Liver (tissue), 3 donors: ENCODE measurements around the gene LILRB2.
"Not testable (repeated sequence)": the region's sequence is repeated elsewhere in the genome, so short reads cannot be mapped to it uniquely, and the experiment has no call there.

Experiments used
- EGR1 ChIP-seq, 2 donors: IDR thresholded peaks; 2 replicates each; pipeline ENCODE4 v1.6.1; 2016 to 2018; ENCODE audit warnings: antibody characterized with exemption in 2 of 2, low read depth in 2 of 2
- FOXA2 ChIP-seq: IDR thresholded peaks from 2 replicates; pipeline ENCODE4 v1.6.1; 2016; ENCODE audit warnings: antibody characterized with exemption
- GABPA ChIP-seq, 2 donors: IDR thresholded peaks in 1 of 2; conservative IDR thresholded peaks in 1 of 2; 2 replicates each; pipeline ENCODE4 v1.6.1; 2016; ENCODE audit warnings: antibody characterized with exemption in 2 of 2, mild to moderate bottlenecking in 1 of 2, moderate library complexity in 1 of 2
- HNF4A ChIP-seq, 2 donors: conservative IDR thresholded peaks; 2 replicates each; pipeline ENCODE4 v1.6.1; 2016; ENCODE audit warnings: antibody characterized with exemption in 2 of 2, mild to moderate bottlenecking in 2 of 2
- HNF4G ChIP-seq: IDR thresholded peaks from 2 replicates; pipeline ENCODE4 v1.6.1; 2016; ENCODE audit warnings: antibody characterized with exemption
- JUND ChIP-seq, 2 donors: IDR thresholded peaks; 2 replicates each; pipeline ENCODE4 v1.6.1; 2016; ENCODE audit warnings: antibody characterized with exemption in 2 of 2
- NR2F2 ChIP-seq: IDR thresholded peaks from 2 replicates; pipeline ENCODE4 v1.6.1; 2016; ENCODE audit warnings: antibody characterized with exemption
- RXRA ChIP-seq, 2 donors: IDR thresholded peaks; 2 replicates each; pipeline ENCODE4 v1.6.1; 2017 to 2018; ENCODE audit warnings: antibody characterized with exemption in 2 of 2, mild to moderate bottlenecking in 1 of 2
- TAF1 ChIP-seq: conservative IDR thresholded peaks from 2 replicates; pipeline ENCODE4 v1.6.1; 2016; ENCODE audit warnings: antibody characterized with exemption, mild to moderate bottlenecking
- TF ChIP-seq, protein P1 (sequence below): fragments of 150-350 bp; IDR thresholded peaks from 2 replicates; pipeline ENCODE4 v1.5.1; 2017; ENCODE audit warnings: improper control_type of control experiment, low read depth, low read length; ENCODE audit not compliant: missing input control
- TF ChIP-seq, protein P2 (sequence below): IDR thresholded peaks from 2 replicates; pipeline ENCODE4 v1.6.1; 2016; ENCODE audit warnings: antibody characterized with exemption
- TF ChIP-seq, protein P3 (sequence below): IDR thresholded peaks from 2 replicates; pipeline ENCODE4 v1.6.1; 2016; ENCODE audit warnings: antibody characterized with exemption
- TF ChIP-seq, protein P4 (sequence below): IDR thresholded peaks from 2 replicates; pipeline ENCODE4 v1.6.1; 2016; ENCODE audit warnings: antibody characterized with exemption, mild to moderate bottlenecking
- donor health status: healthy.
- donor health status: healthy.

DNA sequence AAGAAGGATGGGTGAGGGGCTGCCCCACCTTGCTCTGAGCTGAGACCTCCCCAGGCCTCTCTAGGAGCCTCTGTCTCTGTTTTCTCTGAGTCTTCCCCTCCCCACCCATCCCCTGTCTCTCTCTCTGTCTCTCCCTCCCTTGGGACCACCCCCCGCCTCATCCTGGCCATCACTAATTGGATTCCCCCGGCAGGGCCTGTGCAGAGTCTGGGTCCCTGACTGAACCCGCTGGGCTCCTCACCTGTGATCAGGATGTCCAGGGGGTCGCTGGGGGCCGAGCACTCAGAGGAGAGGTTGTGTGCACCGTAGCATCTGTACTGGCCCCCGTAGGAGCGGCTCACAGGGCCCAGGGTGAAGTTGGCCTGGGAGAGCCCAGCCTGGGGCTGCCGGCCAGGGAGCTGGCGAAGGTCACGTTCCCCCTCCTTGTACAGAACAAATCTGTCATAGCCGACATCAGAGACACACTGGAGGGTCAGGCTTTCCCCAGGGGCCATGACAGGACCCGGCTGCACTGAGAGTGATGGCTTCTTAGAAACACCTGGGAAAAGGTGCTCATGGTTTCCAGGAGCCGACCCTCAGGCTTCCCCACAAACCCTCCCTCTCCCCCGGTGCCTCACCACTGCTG lies 2.2 kb downstream of the LILRB2 start:
- TF ChIP-seq HNF4G; TAF1; JUND (IDR thresholded peaks at IDR 0.05); HNF4A (conservative IDR thresholded peaks at IDR 0.05); NR2F2; FOXA2; RXRA (IDR thresholded peaks at IDR 0.05); GABPA (IDR thresholded peaks at IDR 0.05 in 1 of 2, conservative IDR thresholded peaks at IDR 0.05 in 1 of 2); EGR1 (IDR thresholded peaks at IDR 0.05; ENCODE audit: low read depth in 2 of 2): not testable (repeated sequence)
- TF ChIP-seq, protein P1, sequence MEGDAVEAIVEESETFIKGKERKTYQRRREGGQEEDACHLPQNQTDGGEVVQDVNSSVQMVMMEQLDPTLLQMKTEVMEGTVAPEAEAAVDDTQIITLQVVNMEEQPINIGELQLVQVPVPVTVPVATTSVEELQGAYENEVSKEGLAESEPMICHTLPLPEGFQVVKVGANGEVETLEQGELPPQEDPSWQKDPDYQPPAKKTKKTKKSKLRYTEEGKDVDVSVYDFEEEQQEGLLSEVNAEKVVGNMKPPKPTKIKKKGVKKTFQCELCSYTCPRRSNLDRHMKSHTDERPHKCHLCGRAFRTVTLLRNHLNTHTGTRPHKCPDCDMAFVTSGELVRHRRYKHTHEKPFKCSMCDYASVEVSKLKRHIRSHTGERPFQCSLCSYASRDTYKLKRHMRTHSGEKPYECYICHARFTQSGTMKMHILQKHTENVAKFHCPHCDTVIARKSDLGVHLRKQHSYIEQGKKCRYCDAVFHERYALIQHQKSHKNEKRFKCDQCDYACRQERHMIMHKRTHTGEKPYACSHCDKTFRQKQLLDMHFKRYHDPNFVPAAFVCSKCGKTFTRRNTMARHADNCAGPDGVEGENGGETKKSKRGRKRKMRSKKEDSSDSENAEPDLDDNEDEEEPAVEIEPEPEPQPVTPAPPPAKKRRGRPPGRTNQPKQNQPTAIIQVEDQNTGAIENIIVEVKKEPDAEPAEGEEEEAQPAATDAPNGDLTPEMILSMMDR, result not testable (repeated sequence)
- TF ChIP-seq, protein P2, sequence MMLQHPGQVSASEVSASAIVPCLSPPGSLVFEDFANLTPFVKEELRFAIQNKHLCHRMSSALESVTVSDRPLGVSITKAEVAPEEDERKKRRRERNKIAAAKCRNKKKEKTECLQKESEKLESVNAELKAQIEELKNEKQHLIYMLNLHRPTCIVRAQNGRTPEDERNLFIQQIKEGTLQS, result not testable (repeated sequence)
- TF ChIP-seq, protein P3, sequence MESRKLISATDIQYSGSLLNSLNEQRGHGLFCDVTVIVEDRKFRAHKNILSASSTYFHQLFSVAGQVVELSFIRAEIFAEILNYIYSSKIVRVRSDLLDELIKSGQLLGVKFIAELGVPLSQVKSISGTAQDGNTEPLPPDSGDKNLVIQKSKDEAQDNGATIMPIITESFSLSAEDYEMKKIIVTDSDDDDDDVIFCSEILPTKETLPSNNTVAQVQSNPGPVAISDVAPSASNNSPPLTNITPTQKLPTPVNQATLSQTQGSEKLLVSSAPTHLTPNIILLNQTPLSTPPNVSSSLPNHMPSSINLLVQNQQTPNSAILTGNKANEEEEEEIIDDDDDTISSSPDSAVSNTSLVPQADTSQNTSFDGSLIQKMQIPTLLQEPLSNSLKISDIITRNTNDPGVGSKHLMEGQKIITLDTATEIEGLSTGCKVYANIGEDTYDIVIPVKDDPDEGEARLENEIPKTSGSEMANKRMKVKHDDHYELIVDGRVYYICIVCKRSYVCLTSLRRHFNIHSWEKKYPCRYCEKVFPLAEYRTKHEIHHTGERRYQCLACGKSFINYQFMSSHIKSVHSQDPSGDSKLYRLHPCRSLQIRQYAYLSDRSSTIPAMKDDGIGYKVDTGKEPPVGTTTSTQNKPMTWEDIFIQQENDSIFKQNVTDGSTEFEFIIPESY, result not testable (repeated sequence)
- TF ChIP-seq, protein P4, sequence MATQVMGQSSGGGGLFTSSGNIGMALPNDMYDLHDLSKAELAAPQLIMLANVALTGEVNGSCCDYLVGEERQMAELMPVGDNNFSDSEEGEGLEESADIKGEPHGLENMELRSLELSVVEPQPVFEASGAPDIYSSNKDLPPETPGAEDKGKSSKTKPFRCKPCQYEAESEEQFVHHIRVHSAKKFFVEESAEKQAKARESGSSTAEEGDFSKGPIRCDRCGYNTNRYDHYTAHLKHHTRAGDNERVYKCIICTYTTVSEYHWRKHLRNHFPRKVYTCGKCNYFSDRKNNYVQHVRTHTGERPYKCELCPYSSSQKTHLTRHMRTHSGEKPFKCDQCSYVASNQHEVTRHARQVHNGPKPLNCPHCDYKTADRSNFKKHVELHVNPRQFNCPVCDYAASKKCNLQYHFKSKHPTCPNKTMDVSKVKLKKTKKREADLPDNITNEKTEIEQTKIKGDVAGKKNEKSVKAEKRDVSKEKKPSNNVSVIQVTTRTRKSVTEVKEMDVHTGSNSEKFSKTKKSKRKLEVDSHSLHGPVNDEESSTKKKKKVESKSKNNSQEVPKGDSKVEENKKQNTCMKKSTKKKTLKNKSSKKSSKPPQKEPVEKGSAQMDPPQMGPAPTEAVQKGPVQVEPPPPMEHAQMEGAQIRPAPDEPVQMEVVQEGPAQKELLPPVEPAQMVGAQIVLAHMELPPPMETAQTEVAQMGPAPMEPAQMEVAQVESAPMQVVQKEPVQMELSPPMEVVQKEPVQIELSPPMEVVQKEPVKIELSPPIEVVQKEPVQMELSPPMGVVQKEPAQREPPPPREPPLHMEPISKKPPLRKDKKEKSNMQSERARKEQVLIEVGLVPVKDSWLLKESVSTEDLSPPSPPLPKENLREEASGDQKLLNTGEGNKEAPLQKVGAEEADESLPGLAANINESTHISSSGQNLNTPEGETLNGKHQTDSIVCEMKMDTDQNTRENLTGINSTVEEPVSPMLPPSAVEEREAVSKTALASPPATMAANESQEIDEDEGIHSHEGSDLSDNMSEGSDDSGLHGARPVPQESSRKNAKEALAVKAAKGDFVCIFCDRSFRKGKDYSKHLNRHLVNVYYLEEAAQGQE, result not testable (repeated sequence)
